PC-3 (cell line): Measurements from ENCODE around the gene DIAPH1. TPM values are rescaled to one million over a fixed set of nuclear protein-coding genes. Genes with fewer than 3 reads are reported as not detected.

Source experiments
- ATAC-seq: fragments of 200-7000 bp; cut with Tn5 transposase; 2 replicates; pipeline ENCODE4 v1.9.1; 2020; ENCODE audit warnings: mild to moderate bottlenecking, moderate library complexity
- BruUV-seq: library from RNA; stranded (reverse); fragments of 400-500 nt; replicated peaks from 2 replicates; lab custom pipeline; 2021; lab: Mats Ljungman, UMichigan
- CTCF ChIA-PET: fragments of 300-600 bp; sonication (Branson Sonifier 250); formaldehyde crosslinking; loops from one replicate; lab custom pipeline; 2022; ENCODE audit warnings: antibody characterized with exemption; lab: Charles Lee
- POLR2A ChIA-PET: fragments of 300-600 bp; sonication (Branson Sonifier 250); formaldehyde crosslinking; loops from one replicate; lab custom pipeline; 2022; ENCODE audit warnings: antibody characterized with exemption; ENCODE audit not compliant: unreplicated experiment; lab: Charles Lee
- DNase-seq: peaks from one replicate; pipeline ENCODE4 v3.0.0-alpha.2; 2015
- H2AFZ ChIP-seq: fragments of 300-600 bp; sonication (generic); 2 replicates; pipeline ENCODE4 v1.6.0; 2016; ENCODE audit warnings: antibody characterized with exemption, low read length
- H3F3A ChIP-seq: fragments of 300-600 bp; sonication (generic); one replicate; pipeline ENCODE4 v1.6.0; 2017; ENCODE audit warnings: antibody characterized with exemption, low read length, control low read depth, mild to moderate bottlenecking; ENCODE audit not compliant: unreplicated experiment
- H3K27ac ChIP-seq: fragments of 300-600 bp; sonication (generic); 2 replicates; pipeline ENCODE4 v1.5.1; 2016; ENCODE audit warnings: mild to moderate bottlenecking, low read length
- H3K27me3 ChIP-seq: fragments of 300-600 bp; sonication (generic); 2 replicates; pipeline ENCODE4 v1.6.1; 2016; ENCODE audit warnings: low read length, mixed read lengths
- H3K36me3 ChIP-seq: fragments of 300-600 bp; sonication (generic); 2 replicates; pipeline ENCODE4 v1.6.1; 2016; ENCODE audit warnings: low read depth, mixed run types, low read length, mixed read lengths
- H3K4me1 ChIP-seq: fragments of 300-600 bp; sonication (generic); 2 replicates; pipeline ENCODE4 v1.5.1; 2016; ENCODE audit warnings: low read length; ENCODE audit not compliant: insufficient read depth
- H3K4me2 ChIP-seq: fragments of 300-600 bp; sonication (generic); 2 replicates; pipeline ENCODE4 v1.6.0; 2016; ENCODE audit warnings: low read length
- H3K4me3 ChIP-seq: fragments of 300-600 bp; sonication (generic); 2 replicates; pipeline ENCODE4 v1.5.1; 2016; ENCODE audit warnings: mild to moderate bottlenecking, low read length, mixed read lengths
- H3K79me2 ChIP-seq: fragments of 300-600 bp; sonication (generic); 2 replicates; pipeline ENCODE4 v1.6.1; 2017; ENCODE audit warnings: low read length, mixed read lengths
- H3K9ac ChIP-seq: fragments of 300-600 bp; sonication (generic); 2 replicates; pipeline ENCODE4 v1.6.0; 2016; ENCODE audit warnings: mild to moderate bottlenecking, low read length
- H3K9me2 ChIP-seq: fragments of 300-600 bp; sonication (generic); replicated peaks from 2 replicates; pipeline ENCODE4 v1.6.1; 2016; ENCODE audit warnings: mixed run types, low read length, mixed read lengths
- H3K9me3 ChIP-seq: fragments of 300-600 bp; sonication (generic); 2 replicates; pipeline ENCODE4 v1.6.1; 2016; ENCODE audit warnings: low read length, mixed read lengths
- H4K20me1 ChIP-seq: fragments of 300-600 bp; sonication (generic); 2 replicates; pipeline ENCODE4 v1.6.1; 2016; ENCODE audit warnings: low read length, mixed read lengths
- CTCF ChIP-seq: fragments of 300-600 bp; sonication (generic); conservative IDR thresholded peaks from 2 replicates; pipeline ENCODE4 v1.5.1; 2017; ENCODE audit warnings: antibody characterized with exemption, low read depth, mild to moderate bottlenecking, low read length
- EZH2 ChIP-seq: fragments of 300-600 bp; sonication (generic); IDR thresholded peaks from one replicate; pipeline ENCODE4 v1.6.1; 2017; ENCODE audit warnings: antibody characterized with exemption, mild to moderate bottlenecking, low read length; ENCODE audit not compliant: unreplicated experiment
- EZH2phosphoT487 ChIP-seq: fragments of 300-600 bp; sonication (generic); IDR thresholded peaks from 2 replicates; pipeline ENCODE4 v1.6.1; 2018; ENCODE audit warnings: mild to moderate bottlenecking, antibody characterized with exemption, low read length, borderline replicate concordance
- intact Hi-C: fragments of 100-400 bp; cut with micrococcal nuclease; formaldehyde crosslinking; loops from 2 replicates; pipeline ENCODE4 v1.9.0; 2023
- total RNA-seq: library from RNA; depleted of rRNA; stranded (reverse); fragments of >200 nt; gene quantifications from 2 replicates; pipeline ENCODE4 v1.2.3, GENCODE V29; 2014

The DIAPH1 gene
- total RNA-seq, 1 experiment from 2014 or later: 51.9 TPM

GRCh38 chr5:141510850-141511601 lies 107.8 kb downstream of the DIAPH1 start:
- no peak overlapping the region for H2AFZ ChIP-seq
- peaks cover 13% of the 10 kb centered on the region; the same call in 1 of the 2 replicates for H3K4me1 ChIP-seq
- no peaks in the 10 kb centered on the region for H3K9me2 ChIP-seq
- intact Hi-C loops: no loop called here
- no peak for TF ChIP-seq EZH2phosphoT487
- no peak for TF ChIP-seq EZH2
- TF ChIP-seq CTCF: no peak
- ChIA-PET CTCF (no interaction called here), POLR2A (no interaction called here)
- no peaks in the 10 kb centered on the region; the same call in none of the 2 replicates for H3K36me3 ChIP-seq
- no peak overlapping the region for H3K4me2 ChIP-seq
- H3K79me2 ChIP-seq: no peaks in the 10 kb centered on the region
- ATAC-seq: no peak
- H3K27ac ChIP-seq: no peak overlapping the region
- BruUV-seq: no TSS peak
- no peak for DNase-seq
- no peaks in the 10 kb centered on the region for H3K9me3 ChIP-seq
- no peaks in the 10 kb centered on the region for H4K20me1 ChIP-seq
- no peak overlapping the region for H3K4me3 ChIP-seq
- no peaks in the 10 kb centered on the region for H3K27me3 ChIP-seq
- no peaks in the 10 kb centered on the region for H3F3A ChIP-seq
- no peak overlapping the region for H3K9ac ChIP-seq

- Histone ChIP-seq H2AFZ (no peak overlapping the region), H3K4me2 (no peak overlapping the region), H3K4me3 (no peak overlapping the region), H3K4me1 (peaks cover 13% of the 10 kb centered on the region; the same call in 1 of the 2 replicates), H3F3A (no peaks in the 10 kb centered on the region), H3K27me3 (no peaks in the 10 kb centered on the region), H3K36me3 (no peaks in the 10 kb centered on the region; the same call in none of the 2 replicates), H3K9me3 (no peaks in the 10 kb centered on the region), H4K20me1 (no peaks in the 10 kb centered on the region), H3K9me2 (no peaks in the 10 kb centered on the region), H3K9ac (no peak overlapping the region), H3K79me2 (no peaks in the 10 kb centered on the region), H3K27ac (no peak overlapping the region)
- no peak for TF ChIP-seq CTCF
- BruUV-seq: no TSS peak
- DNase-seq (no peak), ATAC-seq (no peak)
- ChIA-PET POLR2A (interaction anchor here (0.6 kb wide), 1 partner anchor 416 kb away, joined by 3 read pairs; the partner anchor contains the start of gene PCDHB2), CTCF (no interaction called here)
- intact Hi-C loops: no loop called here
Observed at GRCh38 chr5:141510160-141510559, 108.6 kb downstream of the DIAPH1 start.
